ENCODE results near the gene PSD2.

DNA sequence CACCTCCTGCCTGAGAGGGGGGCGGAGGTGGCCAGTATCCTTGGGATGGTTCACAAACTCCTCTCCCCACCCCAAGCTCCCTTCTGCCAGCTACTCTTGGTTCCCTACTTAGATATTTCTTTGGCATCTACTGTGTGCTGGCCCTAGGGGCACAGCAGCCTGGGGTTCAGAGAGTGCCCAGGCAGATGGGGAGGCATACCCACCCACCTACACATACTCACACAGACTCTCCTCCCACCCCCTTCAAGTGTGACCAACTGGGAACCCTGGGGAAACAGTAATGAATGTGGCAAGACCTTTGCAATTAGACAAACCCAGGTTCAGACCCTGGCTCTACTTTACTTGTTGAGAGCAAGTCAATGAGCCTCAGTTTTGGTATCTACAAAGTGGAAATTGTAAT is 44.4 kb upstream of the PSD2 start:
- TF ChIP-seq YY1 (IDR thresholded peaks at IDR 0.05; ENCODE audit: extremely low read depth, insufficient replicate concordance, low read depth, low read length) (no peak), RAD21 (IDR thresholded peaks at IDR 0.05; ENCODE audit: low read depth) (no peak), CTCF (IDR thresholded peaks at IDR 0.05 in 2 of 3, conservative IDR thresholded peaks at IDR 0.05 in 1 of 3; ENCODE audit: borderline replicate concordance in 1 of 3, insufficient read depth in 1 of 3, low read depth in 2 of 3, low read length in 2 of 3) (no peak), POLR2AphosphoS5 (IDR thresholded peaks at IDR 0.05; ENCODE audit: low read depth, low read length) (no peak), ZNF274 (IDR thresholded peaks at IDR 0.05; ENCODE audit: low read depth, low read length) (no peak), EZH2phosphoT487 (IDR thresholded peaks at IDR 0.05; ENCODE audit: borderline replicate concordance) (no peak), ELF1 (IDR thresholded peaks at IDR 0.05; ENCODE audit: borderline replicate concordance, low read depth) (no peak)
- TF ChIP-seq, protein P1, sequence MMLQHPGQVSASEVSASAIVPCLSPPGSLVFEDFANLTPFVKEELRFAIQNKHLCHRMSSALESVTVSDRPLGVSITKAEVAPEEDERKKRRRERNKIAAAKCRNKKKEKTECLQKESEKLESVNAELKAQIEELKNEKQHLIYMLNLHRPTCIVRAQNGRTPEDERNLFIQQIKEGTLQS (IDR thresholded peaks at IDR 0.05) = no peak
